Kidney capillary endothelial cell (primary cell): ENCODE data around the gene RCAN1.
"Not testable (repeated sequence)": the region's sequence is repeated elsewhere in the genome, so short reads cannot be mapped to it uniquely, and the experiment has no call there.

Experiments
- DNase-seq: peaks from one replicate; pipeline ENCODE4 v3.0.0-alpha.2; 2018; ENCODE audit warnings: low spot score

The RCAN1 gene

DNA sequence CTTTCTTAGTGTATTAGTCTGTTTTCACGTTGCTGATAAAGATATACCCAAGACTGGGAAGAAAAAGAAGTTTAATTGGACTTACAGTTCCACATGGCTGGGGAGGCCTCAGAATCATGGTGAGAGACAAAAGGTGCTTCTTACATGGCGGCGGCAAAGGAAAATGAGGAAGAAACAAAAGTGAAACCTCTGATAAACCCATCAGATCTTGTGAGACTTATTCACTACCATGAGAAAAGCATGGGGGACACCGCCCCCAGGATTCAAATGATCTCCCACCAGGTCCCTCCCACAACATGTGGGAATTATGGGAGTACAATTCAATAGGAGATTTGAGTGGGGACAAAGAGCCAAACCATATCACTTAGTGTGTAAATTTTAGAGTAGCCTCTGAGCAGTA is 46.1 kb downstream of the RCAN1 start:
- DNase-seq = not testable (repeated sequence)

- no peak for DNase-seq
Measured at GRCh38 chr21:34567604-34568155, 47.2 kb downstream of the RCAN1 start.

GRCh38 chr21:34565238-34565637 is 49.7 kb downstream of the RCAN1 start:
- DNase-seq = no peak

GRCh38 chr21:34563370-34563769 is 51.5 kb downstream of the RCAN1 start:
- not testable (repeated sequence) for DNase-seq

- no peak for DNase-seq
Measured at GRCh38 chr21:34561806-34562205, 53.1 kb downstream of the RCAN1 start.

DNA sequence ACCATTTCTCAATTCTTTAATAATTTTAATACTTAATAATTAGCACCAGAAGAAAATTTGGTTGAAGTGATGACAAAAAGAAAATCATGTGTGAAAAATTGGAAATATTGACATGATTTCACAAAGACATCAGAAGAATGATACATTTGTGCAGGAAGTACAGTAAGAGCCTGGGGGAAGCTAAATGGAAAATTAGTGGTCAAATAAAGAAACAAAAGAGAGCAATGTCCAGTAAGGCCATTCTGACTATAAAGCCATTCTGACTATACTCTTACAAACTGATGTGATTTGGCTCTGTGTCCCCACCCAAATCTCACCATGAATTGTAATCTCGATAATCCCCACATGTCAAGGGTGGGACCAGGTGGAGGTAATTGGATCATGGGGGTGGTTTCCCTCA is 54.3 kb downstream of the RCAN1 start:
- no peak for DNase-seq

DNA sequence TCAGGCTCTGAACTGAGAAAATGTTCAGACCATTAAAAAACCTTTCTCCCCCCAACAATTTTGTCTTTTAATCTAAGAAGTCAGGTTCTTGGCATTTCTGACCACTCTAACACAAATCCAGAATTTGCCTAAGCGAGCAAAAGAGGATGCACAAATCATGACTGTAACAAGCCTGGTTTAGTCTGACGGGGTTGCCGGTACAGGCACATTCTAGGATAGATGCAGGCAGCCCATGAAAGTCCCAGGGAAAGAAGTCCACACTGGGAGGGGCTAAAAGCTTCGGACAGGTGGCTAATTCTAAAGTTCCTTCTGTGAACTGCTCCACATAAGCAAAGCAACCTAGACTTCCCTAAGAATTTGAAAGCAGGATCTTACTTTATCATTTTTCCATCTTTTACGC is 54.9 kb downstream of the RCAN1 start:
- DNase-seq = no peak

DNA sequence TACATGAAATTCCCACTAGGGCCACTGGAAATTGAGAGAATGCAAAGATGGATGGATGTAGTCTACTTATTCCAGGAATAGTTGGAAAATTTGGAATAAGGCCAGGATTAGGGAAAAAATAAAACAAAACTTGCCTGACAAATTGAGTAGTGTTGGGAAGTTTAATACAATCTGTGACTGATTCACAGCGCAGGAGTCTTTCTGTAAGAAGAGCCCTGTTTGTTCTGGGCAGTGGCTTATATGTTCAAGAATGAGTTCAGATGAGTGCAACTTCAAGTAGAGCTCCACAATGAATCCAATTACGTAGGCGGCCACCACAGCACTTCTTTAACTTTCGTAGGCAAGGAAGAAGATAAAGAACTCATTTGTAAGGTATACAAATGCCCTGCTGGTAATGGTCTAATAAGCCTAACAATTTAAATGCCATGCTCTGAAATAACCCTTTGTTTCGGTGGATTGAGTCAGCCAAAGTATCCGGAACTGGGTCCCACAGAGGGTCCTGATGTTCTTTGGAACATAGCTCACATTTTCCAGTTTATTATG is 55.8 kb downstream of the RCAN1 start:
- DNase-seq = no peak

- DNase-seq = no peak
Measured at GRCh38 chr21:34558166-34558565, 56.7 kb downstream of the RCAN1 start.

DNA sequence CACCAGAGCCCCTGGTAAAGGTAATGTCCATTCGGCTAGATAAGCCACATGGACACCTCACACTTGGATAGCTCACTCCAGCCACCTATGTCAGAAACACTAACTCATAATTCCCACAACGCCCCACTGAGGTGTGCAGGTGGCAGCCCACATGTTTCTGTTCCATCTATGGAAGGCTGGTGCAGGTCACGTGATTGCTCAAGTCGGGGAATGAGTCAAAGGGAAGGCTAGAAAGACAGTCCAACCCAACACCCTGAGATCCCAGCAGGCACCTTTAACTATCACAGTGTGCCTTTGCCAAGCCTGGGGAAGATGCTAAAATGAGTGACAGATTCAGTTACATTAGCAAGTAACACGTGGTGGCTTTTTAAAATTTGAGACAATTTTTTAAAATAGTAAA is 57.7 kb downstream of the RCAN1 start:
- no peak for DNase-seq

GRCh38 chr21:34554670-34555069 is 60.2 kb downstream of the RCAN1 start:
- DNase-seq = not testable (repeated sequence)

GRCh38 chr21:34554227-34554626 is 60.7 kb downstream of the RCAN1 start:
- no peak for DNase-seq

- peak; percentile 81 for DNase-seq
Measured at GRCh38 chr21:34553151-34553952, 61.6 kb downstream of the RCAN1 start.

- no peak for DNase-seq
Measured at GRCh38 chr21:34552360-34553098, 62.4 kb downstream of the RCAN1 start.

DNA sequence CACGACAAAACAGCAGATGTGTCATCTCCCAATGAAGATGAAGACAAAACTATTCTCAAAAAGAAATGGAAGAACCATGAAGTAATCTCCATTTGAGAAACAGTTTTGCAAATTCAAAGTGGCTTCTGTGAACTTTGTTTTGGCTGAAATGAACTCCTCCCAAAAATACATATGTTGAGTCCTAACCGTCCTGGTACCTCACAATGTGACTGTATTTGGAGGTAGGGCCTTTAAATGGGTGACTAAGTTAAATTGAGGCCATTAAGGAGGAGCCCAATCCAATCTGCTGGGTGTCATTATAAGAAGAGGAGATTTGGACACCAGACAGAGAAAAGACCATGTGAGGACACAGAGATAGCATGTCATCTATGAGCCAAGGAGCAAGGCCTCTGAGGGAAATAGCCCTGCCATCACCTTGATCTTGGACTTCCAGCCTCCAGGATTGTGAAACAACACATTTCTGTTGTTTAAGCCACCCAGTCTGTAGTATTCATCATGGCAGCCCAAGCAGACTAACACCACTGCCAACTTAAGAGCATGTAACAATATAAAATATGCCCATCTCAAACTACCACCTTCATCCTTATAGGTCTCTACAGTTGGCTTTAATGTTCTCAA is 64.6 kb downstream of the RCAN1 start:
- DNase-seq = no peak

GRCh38 chr21:34548781-34549376 is 66.0 kb downstream of the RCAN1 start:
- DNase-seq = no peak

DNA sequence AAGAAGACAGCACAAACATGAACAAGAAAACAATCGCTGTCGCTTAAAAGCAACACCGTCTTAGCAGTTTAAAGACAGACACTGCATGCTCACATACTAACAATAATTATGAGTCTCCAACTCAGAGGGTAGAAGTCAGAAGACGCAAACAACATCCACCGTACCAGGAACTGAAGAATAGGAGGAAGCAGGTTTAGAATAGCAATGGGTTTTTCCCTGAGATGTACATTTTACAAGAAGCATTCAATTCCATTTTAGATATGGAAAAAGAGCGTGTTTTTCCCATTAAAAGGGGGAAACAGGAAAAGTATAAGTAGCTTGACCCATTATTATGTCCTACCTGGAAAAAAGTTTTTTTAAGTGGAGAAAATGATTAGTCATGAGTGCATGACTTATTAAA is 68.4 kb downstream of the RCAN1 start:
- DNase-seq = peak; percentile 13

DNA sequence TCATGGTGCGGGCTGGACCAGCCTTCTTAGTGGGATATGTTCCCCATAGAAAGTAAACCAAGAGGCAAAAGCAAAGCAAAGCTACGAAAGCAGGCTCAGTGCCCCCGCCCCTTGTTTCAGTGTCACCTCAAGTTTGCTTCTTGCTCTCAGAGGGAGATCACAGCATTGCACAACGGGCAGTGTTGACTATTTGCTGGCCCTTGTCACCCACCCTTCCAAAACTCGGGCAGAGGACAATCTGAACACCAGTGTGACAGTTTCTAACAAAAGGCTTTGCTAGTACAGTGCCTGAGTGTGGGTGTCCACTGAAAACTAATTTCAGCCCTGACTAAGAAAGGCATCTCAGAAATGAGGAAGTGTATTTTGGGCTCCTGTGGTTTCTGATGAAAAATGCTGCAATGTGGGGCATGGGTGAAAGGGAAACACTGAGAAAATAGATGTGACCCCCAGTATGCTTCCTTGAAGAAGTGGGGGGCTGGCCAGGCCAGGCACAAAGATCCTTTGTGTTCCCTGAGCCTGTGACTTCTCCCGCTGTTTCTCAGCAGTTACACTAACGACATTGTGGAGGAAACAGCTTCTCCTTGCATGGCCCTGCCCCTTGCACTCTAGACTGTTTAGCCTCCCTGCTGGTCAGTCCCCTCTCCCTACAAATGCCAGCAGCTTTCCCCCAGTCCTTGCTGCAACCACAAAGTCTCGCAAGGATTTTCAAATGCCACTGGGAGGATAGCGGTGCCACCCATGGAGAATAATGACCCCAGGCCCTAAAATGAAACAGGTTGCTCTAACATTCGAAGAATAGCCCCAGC is 69.6 kb downstream of the RCAN1 start:
- DNase-seq = peak; percentile 9

DNA sequence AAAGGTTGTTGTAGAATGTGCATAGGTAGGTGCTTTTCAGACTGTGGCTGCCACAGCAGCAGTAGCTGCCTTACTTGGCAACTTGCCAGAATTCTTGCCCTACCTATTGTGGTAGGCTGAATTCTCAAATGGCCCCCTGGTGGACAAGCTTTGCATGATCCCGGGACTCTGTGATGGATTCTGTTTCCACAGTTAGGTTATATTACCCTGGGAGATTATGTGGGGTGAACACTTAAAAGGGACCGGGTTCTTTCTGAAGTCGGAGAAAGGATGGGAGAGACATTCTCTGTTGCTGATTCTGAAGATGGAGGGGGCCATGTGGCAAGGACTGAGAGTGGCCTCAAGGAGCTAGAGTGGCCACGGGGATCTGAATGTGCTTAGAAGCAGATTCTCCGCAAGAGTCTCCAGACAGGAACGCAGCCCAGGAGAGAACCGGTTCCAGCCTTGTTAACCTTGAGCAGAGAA is 70.8 kb downstream of the RCAN1 start:
- DNase-seq = peak; percentile 79

- DNase-seq = no peak
Measured at GRCh38 chr21:34543017-34543416, 71.9 kb downstream of the RCAN1 start.

DNA sequence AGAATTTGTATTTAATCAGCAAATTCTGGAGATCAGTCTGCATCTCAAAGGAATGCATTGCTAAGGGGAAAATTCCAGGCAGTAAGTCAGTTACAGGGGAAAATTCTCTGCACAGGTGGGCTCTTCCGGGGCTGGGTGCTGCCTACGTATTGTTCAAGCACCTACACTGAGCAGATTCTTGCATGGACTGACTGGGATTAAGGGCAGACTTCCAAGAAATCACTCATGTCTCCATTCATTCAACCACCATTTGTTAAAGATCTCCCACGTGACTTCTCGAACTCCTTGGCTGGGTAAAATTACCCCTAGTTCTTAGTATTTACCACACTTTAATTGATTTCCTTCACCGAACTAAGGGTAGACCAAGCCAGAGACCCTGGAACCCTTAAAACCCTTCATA is 74.7 kb downstream of the RCAN1 start:
- no peak for DNase-seq
